Esophagus muscularis mucosa (tissue), 3 donors: ENCODE data around the gene TMC2.

Source experiments
- EP300 ChIP-seq: sonication (generic); formaldehyde crosslinking; IDR thresholded peaks from one replicate; pipeline ENCODE4 v1.6.1; 2017; ENCODE audit warnings: antibody characterized with exemption
- TF ChIP-seq, protein P1 (sequence below), 3 experiments: fragments of 200-600 bp in 2 of 3; fragments of 450-650 bp in 1 of 3; sonication (generic) in 2 of 3; IDR thresholded peaks; one replicate each; pipeline ENCODE4 v1.5.1; 2017 to 2019; ENCODE audit warnings: antibody characterized with exemption in 3 of 3, mild to moderate bottlenecking in 2 of 3, moderate library complexity in 1 of 3

DNA sequence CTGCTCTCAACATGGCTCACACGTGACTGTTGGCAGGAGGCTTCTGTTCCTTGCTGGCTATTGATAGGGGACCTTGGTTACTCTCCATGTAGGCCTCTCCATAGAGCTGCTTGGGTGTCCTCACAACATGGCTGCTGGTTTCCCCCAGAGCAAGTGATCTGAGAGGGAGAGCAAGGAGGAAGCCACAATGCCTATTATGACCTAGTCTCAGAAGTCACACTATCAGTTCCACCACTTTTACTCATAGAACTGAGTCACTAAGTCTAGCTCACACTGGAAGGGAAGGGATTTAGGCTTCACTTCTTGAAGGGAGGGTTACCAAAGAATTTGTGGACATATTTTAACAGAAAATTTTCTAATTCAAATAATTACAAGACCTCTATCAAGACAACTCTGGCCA is 107.3 kb downstream of the TMC2 start:
- TF ChIP-seq, protein P1, sequence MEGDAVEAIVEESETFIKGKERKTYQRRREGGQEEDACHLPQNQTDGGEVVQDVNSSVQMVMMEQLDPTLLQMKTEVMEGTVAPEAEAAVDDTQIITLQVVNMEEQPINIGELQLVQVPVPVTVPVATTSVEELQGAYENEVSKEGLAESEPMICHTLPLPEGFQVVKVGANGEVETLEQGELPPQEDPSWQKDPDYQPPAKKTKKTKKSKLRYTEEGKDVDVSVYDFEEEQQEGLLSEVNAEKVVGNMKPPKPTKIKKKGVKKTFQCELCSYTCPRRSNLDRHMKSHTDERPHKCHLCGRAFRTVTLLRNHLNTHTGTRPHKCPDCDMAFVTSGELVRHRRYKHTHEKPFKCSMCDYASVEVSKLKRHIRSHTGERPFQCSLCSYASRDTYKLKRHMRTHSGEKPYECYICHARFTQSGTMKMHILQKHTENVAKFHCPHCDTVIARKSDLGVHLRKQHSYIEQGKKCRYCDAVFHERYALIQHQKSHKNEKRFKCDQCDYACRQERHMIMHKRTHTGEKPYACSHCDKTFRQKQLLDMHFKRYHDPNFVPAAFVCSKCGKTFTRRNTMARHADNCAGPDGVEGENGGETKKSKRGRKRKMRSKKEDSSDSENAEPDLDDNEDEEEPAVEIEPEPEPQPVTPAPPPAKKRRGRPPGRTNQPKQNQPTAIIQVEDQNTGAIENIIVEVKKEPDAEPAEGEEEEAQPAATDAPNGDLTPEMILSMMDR (IDR thresholded peaks at IDR 0.05), result no peak
- no peak for TF ChIP-seq EP300
